Stomach (tissue), 4 donors: ENCODE results near the gene CNGA2.

Experiments
- EP300 ChIP-seq: sonication (generic); formaldehyde crosslinking; IDR thresholded peaks from one replicate; pipeline ENCODE4 v1.6.1; 2017; ENCODE audit warnings: antibody characterized with exemption
- POLR2AphosphoS5 ChIP-seq, 3 donors: sonication (generic); formaldehyde crosslinking; IDR thresholded peaks; one replicate each; pipeline ENCODE4 v1.6.1; 2016; ENCODE audit warnings: antibody characterized with exemption in 3 of 3
- TF ChIP-seq, protein P1 (sequence below), 7 experiments: fragments of 450-650 bp in 4 of 7; fragments of 200-600 bp in 3 of 7; sonication (generic) in 3 of 7; IDR thresholded peaks; one replicate each; pipeline ENCODE4 v1.5.1; 2016 to 2019; ENCODE audit warnings: antibody characterized with exemption in 7 of 7, control low read depth in 2 of 7, mild to moderate bottlenecking in 1 of 7

GRCh38 chrX:151712253-151712652, 22.3 kb upstream of the CNGA2 start:
- TF ChIP-seq, protein P1, sequence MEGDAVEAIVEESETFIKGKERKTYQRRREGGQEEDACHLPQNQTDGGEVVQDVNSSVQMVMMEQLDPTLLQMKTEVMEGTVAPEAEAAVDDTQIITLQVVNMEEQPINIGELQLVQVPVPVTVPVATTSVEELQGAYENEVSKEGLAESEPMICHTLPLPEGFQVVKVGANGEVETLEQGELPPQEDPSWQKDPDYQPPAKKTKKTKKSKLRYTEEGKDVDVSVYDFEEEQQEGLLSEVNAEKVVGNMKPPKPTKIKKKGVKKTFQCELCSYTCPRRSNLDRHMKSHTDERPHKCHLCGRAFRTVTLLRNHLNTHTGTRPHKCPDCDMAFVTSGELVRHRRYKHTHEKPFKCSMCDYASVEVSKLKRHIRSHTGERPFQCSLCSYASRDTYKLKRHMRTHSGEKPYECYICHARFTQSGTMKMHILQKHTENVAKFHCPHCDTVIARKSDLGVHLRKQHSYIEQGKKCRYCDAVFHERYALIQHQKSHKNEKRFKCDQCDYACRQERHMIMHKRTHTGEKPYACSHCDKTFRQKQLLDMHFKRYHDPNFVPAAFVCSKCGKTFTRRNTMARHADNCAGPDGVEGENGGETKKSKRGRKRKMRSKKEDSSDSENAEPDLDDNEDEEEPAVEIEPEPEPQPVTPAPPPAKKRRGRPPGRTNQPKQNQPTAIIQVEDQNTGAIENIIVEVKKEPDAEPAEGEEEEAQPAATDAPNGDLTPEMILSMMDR (IDR thresholded peaks at IDR 0.05): no peak
- no peak for TF ChIP-seq POLR2AphosphoS5 (IDR thresholded peaks at IDR 0.05)
- TF ChIP-seq EP300: no peak
